ENCODE results near the gene COL4A1.

COL4A1 gene

DNA sequence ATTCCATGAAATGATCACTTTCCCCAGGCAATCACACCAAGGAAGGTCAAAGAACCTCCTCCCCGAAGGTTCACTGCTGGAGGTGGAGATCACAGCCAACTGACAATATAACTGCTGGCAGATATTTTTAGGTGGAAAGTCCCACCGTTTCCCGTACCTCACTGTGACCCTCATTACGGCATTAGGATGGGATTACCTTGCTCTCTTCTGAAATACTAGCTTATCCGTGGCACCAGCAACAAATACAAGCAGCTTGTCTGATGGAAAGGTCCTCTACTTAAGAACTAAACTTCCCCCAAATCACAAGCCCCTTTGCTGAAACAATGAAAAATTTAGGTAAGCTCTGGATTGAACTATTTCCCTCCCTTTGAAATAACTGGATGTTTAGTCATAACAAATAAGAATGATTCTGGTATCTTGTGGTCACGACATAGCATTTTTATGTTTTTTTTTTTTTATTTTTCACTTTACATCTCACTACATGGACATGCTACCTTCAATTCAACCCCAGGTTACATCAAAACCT lies 178.9 kb downstream of the COL4A1 start:
- H3K79me2 ChIP-seq (ENCODE audit: low read length), result no peaks in the 10 kb centered on the region
- no peak for DNase-seq
- no peaks in the 10 kb centered on the region for H3K27me3 ChIP-seq (replicated peaks; ENCODE audit: insufficient read depth, low read length)
- no peaks in the 10 kb centered on the region for H3K4me1 ChIP-seq (ENCODE audit: low read length)
- H3K9me3 ChIP-seq (replicated peaks; ENCODE audit: insufficient read depth, low read length), result no peaks in the 10 kb centered on the region
- H2AFZ ChIP-seq (ENCODE audit: low read length), result no peak overlapping the region
- no peaks in the 10 kb centered on the region for H3F3A ChIP-seq (ENCODE audit: insufficient read depth, low read length)
- H3K27ac ChIP-seq (ENCODE audit: low read length), result no peak overlapping the region
- no peak overlapping the region for H3K4me2 ChIP-seq (ENCODE audit: low read depth, low read length)
- no peak for TF ChIP-seq EZH2 (optimal IDR thresholded peaks at IDR 0.05; ENCODE audit: low read depth, low read length)
- TF ChIP-seq EZH2phosphoT487 (IDR thresholded peaks at IDR 0.05; ENCODE audit: low read length), result no peak
- no peak for TF ChIP-seq CTCF (IDR thresholded peaks at IDR 0.05; ENCODE audit: low read length)
- H4K20me1 ChIP-seq (ENCODE audit: insufficient read depth, low read length), result no peaks in the 10 kb centered on the region
- no peak overlapping the region for H3K9ac ChIP-seq (ENCODE audit: low read length)
- no peaks in the 10 kb centered on the region for H3K36me3 ChIP-seq (replicated peaks; ENCODE audit: insufficient read depth, low read length)
- no peak overlapping the region for H3K4me3 ChIP-seq (ENCODE audit: low read length)
- no peaks in the 10 kb centered on the region for H3K9me2 ChIP-seq (replicated peaks; ENCODE audit: insufficient read depth, low read length)

GRCh38 chr13:110126391-110126961 lies 180.5 kb downstream of the COL4A1 start:
- H3K9ac ChIP-seq (ENCODE audit: low read length), result no peak overlapping the region
- no peaks in the 10 kb centered on the region for H3K9me2 ChIP-seq (replicated peaks; ENCODE audit: insufficient read depth, low read length)
- H3F3A ChIP-seq (ENCODE audit: insufficient read depth, low read length), result no peaks in the 10 kb centered on the region
- no peaks in the 10 kb centered on the region for H3K9me3 ChIP-seq (replicated peaks; ENCODE audit: insufficient read depth, low read length)
- no peak overlapping the region for H3K4me3 ChIP-seq (ENCODE audit: low read length)
- H4K20me1 ChIP-seq (ENCODE audit: insufficient read depth, low read length), result no peaks in the 10 kb centered on the region
- no peaks in the 10 kb centered on the region for H3K4me1 ChIP-seq (ENCODE audit: low read length)
- no peak overlapping the region for H3K4me2 ChIP-seq (ENCODE audit: low read depth, low read length)
- H2AFZ ChIP-seq (ENCODE audit: low read length), result no peak overlapping the region
- no peak for TF ChIP-seq EZH2phosphoT487 (IDR thresholded peaks at IDR 0.05; ENCODE audit: low read length)
- TF ChIP-seq EZH2 (optimal IDR thresholded peaks at IDR 0.05; ENCODE audit: low read depth, low read length), result no peak
- TF ChIP-seq CTCF (IDR thresholded peaks at IDR 0.05; ENCODE audit: low read length), result no peak
- DNase-seq, result no peak
- H3K36me3 ChIP-seq (replicated peaks; ENCODE audit: insufficient read depth, low read length), result no peaks in the 10 kb centered on the region
- no peaks in the 10 kb centered on the region for H3K79me2 ChIP-seq (ENCODE audit: low read length)
- no peaks in the 10 kb centered on the region for H3K27me3 ChIP-seq (replicated peaks; ENCODE audit: insufficient read depth, low read length)
- H3K27ac ChIP-seq (ENCODE audit: low read length), result no peak overlapping the region

GRCh38 chr13:110125613-110126272 lies 181.2 kb downstream of the COL4A1 start:
- Histone ChIP-seq H3K79me2 (ENCODE audit: low read length) (no peaks in the 10 kb centered on the region), H2AFZ (ENCODE audit: low read length) (no peak overlapping the region), H3K9ac (ENCODE audit: low read length) (no peak overlapping the region), H3K27ac (ENCODE audit: low read length) (no peak overlapping the region), H3K4me2 (ENCODE audit: low read depth, low read length) (no peak overlapping the region), H3K4me3 (ENCODE audit: low read length) (no peak overlapping the region), H4K20me1 (ENCODE audit: insufficient read depth, low read length) (no peaks in the 10 kb centered on the region), H3F3A (ENCODE audit: insufficient read depth, low read length) (no peaks in the 10 kb centered on the region), H3K4me1 (ENCODE audit: low read length) (no peaks in the 10 kb centered on the region), H3K27me3 (replicated peaks; ENCODE audit: insufficient read depth, low read length) (no peaks in the 10 kb centered on the region), H3K9me2 (replicated peaks; ENCODE audit: insufficient read depth, low read length) (no peaks in the 10 kb centered on the region), H3K36me3 (replicated peaks; ENCODE audit: insufficient read depth, low read length) (no peaks in the 10 kb centered on the region), H3K9me3 (replicated peaks; ENCODE audit: insufficient read depth, low read length) (no peaks in the 10 kb centered on the region)
- DNase-seq, result no peak
- TF ChIP-seq CTCF (IDR thresholded peaks at IDR 0.05; ENCODE audit: low read length) (no peak), EZH2phosphoT487 (IDR thresholded peaks at IDR 0.05; ENCODE audit: low read length) (no peak)

All from MM.1S (cell line).